ENCODE data around the gene WASL. TPM values are rescaled to one million over a fixed set of nuclear protein-coding genes. Genes with fewer than 3 reads are reported as not detected.

WASL gene
- total RNA-seq, 2 donors from 2014 or later, result 38.1 to 58.1 TPM

- no peak for DNase-seq (ENCODE audit: low spot score)
- intact Hi-C loops (cut with DNase I), result no loop called here
Measured at GRCh38 chr7:123711832-123712293, 36.9 kb downstream of the WASL start.

DNA sequence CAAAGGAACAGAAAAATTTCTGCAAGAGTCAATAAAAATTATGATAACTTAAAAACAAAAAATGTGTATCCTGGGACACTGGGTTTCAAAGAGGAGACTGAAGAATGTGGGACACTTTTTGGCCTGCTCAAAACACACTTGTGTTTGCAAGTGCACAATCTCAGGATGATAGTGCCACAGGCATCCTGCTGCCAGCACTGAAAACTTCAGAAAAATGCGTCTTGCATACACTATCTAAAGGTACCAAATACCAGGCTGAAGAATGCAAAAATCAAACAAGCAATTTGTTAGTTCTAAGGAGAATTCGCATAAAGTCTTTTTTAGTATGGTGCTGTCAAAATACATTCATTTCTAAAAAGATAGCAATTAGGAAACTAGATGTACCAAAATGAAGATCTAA, 38.1 kb downstream of the WASL start:
- intact Hi-C loops (cut with DNase I), result no loop called here

GRCh38 chr7:123709525-123709924, 39.3 kb downstream of the WASL start:
- no peak for DNase-seq (ENCODE audit: low spot score)
- intact Hi-C loops (cut with DNase I), result no loop called here

More for the DNA sequence above, 38.1 kb downstream of the WASL start:
- no peak for DNase-seq (ENCODE audit: low spot score)

- intact Hi-C loops (cut with DNase I), result no loop called here
- no peak for DNase-seq (ENCODE audit: low spot score)
Measured at GRCh38 chr7:123705211-123705901, 43.4 kb downstream of the WASL start.

DNA sequence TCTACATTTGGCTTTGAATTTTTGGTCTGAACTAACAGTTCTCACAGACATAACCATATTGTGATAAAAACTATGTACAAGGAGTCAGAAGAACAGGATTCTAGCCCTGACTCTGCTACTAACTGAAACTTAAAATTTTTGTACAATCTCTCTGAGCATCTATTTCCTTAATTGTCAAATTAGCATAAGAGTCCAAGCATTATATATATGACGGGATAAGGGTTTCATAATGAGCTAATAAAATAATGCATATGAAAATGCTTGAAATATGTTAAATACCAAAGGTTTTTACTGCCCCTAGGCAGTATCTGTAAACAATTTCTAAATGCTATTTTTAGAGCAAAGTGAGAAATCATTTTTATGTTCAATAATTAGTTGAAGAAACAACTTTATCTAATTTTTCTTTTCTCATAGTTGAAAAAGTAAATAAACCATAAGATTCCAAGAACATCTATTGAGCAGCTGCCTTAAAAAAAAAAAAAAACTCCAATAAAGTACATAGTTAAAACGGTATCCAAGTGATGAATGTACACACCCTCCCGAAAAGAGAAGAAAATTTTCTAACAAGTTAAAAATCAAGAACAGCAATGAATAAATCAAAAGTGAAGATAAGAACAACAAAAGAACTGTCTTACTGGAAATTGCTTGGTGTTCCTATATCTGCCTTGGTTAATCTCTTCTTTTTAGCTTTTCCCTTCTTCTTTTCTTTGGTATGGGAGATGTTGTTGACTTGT, 52.7 kb downstream of the WASL start:
- intact Hi-C loops (cut with DNase I), result no loop called here

GRCh38 chr7:123692471-123692877, 56.3 kb downstream of the WASL start:
- intact Hi-C loops (cut with DNase I), result no loop called here
- peak; percentile 54 for DNase-seq (ENCODE audit: low spot score)

More for the DNA sequence above, 52.7 kb downstream of the WASL start:
- no peak for DNase-seq (ENCODE audit: low spot score)

DNA sequence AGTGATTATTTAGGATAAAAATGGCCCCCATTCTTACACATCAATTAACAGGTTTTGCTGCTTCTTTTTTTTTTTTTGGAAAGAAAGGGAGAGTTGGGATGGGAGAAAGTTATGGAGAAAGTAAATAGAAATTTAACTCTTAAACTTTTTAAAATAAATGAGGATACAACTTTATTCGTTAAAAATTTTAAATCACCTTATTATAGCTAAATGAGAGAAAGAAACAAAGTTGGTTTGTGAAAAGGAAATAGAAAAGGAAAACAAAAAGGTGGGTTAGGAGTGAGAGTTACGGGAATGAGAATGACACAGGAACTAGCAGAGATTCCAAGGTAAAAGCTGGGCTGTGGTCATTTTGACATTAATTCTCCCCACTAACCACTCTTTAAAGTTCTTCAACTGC, 58.3 kb downstream of the WASL start:
- no peak for DNase-seq (ENCODE audit: low spot score)
- intact Hi-C loops (cut with DNase I), result no loop called here

DNA sequence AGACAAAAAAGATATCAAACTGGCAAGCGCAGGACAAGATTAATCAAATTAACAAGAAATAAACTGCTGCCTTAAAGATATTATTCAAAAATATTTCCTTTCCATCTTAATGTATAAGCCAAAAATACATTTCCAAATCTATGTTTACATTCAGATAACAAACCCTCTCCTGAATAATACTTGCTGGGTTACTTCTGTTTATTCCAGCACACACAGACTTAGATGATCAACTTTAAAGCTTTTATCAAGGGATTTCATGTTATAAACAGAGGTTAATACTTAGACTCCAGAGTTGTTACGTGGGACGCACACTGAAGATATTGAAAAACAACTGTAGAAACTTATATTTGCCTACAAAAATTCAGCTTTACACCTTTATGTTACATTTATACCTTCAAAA, 59.6 kb downstream of the WASL start:
- DNase-seq (ENCODE audit: low spot score), result no peak
- intact Hi-C loops (cut with DNase I), result no loop called here

GRCh38 chr7:123687727-123688126, 61.1 kb downstream of the WASL start:
- intact Hi-C loops (cut with DNase I), result no loop called here
- DNase-seq (ENCODE audit: low spot score), result no peak

- intact Hi-C loops (cut with DNase I), result no loop called here
- no peak for DNase-seq (ENCODE audit: low spot score)
Measured at GRCh38 chr7:123687161-123687560, 61.6 kb downstream of the WASL start.

DNA sequence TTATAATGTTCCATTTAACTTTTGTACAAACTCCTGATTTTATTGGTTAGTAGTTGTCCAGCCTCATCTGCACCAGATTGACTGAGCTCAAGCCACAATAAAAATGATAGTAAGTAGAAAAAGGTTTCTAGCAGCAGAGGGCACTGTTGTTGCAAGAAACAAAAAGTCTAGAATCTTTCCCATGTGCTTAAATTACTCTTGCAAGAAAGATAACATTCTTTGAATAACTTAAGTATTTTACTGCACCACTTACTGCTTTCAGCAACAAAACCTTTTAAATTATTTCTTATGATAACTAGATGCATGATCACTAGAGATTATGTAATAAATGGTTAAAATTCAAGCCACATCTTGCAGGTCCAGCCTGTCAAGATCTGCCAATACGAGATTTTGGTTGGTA, 66.1 kb downstream of the WASL start:
- intact Hi-C loops (cut with DNase I), result no loop called here

GRCh38 chr7:123681561-123681960, 67.2 kb downstream of the WASL start:
- intact Hi-C loops (cut with DNase I), result no loop called here

More for the DNA sequence above, 66.1 kb downstream of the WASL start:
- no peak for DNase-seq (ENCODE audit: low spot score)

DNA sequence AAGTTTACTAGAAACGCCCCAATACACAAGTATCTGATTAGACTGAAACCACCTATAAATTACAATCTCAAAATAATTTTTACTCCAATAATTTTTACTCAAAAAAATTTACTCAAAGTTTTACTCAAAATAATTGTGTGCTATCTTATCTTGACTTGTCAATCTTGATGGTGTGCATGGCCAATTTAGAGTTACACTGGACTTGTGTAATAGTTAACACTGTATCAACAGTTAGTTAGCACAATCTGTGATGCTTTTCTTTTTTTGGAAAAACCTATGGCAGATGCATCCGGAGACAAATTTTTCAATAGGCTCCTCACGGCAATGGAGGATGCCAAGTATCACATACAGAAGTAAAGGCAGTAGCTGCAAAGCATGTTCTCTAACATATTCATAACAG, 68.2 kb downstream of the WASL start:
- DNase-seq (ENCODE audit: low spot score), result no peak
- intact Hi-C loops (cut with DNase I), result no loop called here

More at GRCh38 chr7:123681561-123681960, 67.2 kb downstream of the WASL start:
- DNase-seq (ENCODE audit: low spot score), result no peak

DNA sequence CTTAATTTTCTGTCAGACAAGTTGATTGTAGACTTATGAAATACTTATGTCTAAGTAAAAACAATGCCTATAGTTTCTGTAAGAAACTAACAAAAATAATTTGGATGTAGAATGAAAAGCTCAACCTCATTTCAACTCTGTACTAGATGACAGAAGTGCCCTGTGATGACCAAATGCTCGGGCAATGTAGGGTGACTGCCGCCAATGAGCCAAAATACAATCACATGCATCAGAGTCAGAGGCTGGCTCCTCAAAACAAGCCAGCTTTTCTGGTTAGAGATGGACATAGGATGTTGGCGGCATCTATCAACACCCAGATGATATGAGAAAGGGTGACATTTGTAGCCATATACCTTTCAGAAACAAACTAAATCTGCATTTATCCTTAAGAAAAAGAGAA, 69.2 kb downstream of the WASL start:
- DNase-seq (ENCODE audit: low spot score), result no peak
- intact Hi-C loops (cut with DNase I), result loop anchor here in 1 of 2 donors (10.0 kb wide), 1 partner anchor 185 kb away; no protein-coding TSS in a partner anchor

GRCh38 chr7:123677061-123677715, 71.6 kb downstream of the WASL start:
- no peak for DNase-seq (ENCODE audit: low spot score)
- intact Hi-C loops (cut with DNase I), result loop anchor here in 1 of 2 donors (10.0 kb wide), 1 partner anchor 188 kb away; no protein-coding TSS in a partner anchor

- intact Hi-C loops (cut with DNase I), result loop anchor here in 1 of 2 donors (10.0 kb wide), 1 partner anchor 190 kb away; no protein-coding TSS in a partner anchor
- DNase-seq (ENCODE audit: low spot score), result no peak
Measured at GRCh38 chr7:123675181-123675473, 73.7 kb downstream of the WASL start.

DNA sequence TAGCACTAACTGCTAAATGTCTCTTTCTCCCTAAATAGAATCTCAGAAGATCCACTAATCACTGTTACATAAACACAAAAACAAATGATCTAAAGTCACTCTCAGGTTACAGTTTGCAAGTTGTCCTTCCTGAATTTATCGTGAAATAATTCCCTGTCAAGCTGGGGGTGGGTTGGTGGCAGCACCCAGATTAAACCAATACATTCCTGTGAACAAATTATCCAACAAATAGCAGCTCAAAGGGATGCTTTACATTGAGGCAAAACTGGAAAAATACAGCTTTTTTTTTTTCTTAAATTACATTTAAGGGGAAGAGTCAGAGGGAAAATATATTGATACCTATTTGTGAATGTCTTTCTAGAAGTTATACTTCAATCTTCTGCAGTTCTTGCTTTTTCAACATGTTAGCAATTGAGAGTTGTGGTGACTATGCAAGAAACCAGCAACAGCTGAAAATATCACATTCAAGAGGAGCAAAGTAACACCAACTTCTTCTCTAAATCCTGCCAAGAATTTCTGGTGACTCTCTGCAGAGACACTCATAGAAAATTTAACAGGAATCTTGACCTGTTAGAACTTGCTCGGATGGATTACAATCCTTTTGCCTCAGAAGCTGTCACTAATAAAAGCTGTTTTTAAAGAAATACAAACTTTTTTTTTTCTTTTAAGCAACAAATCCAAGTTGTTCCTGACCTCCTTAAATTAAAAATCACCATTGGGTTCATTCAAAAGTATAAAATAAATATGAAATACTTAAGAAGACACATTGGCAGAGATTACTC, 74.2 kb downstream of the WASL start:
- intact Hi-C loops (cut with DNase I), result loop anchor here in 1 of 2 donors (10.0 kb wide), 1 partner anchor 190 kb away; no protein-coding TSS in a partner anchor
- DNase-seq (ENCODE audit: low spot score), result no peak

DNA sequence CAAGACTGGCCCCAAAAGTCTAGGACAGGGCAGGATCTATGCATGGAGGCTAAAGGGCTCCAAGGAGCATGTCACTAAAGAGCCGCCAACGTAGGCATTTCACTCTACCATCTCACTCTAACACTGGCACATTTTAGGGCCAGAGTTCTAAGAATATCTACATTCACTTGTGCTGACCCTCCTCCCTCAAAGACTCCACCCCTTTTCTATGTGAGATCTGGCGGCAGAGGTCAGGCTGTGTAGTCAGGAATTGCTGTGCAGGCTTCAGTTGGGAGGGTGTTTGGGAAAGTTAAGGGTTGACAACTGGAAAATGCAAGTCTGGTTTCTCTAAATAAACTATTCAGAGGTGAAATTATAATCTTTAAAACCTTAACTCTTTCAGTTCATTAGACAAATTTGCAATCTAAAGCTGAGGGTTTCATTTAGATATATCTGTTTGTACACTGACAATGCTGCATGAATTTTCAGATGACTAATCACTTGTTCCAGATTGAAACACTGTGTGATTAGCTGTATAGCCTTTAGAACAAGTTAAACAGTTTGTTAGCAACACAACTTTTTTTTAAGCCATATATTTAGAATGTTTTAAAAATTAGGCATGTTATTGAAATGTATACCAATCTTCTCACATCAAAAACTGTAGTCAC, 74.9 kb downstream of the WASL start:
- intact Hi-C loops (cut with DNase I), result loop anchor here in 1 of 2 donors (10.0 kb wide), 1 partner anchor 191 kb away; no protein-coding TSS in a partner anchor
- DNase-seq (ENCODE audit: low spot score), result no peak
